Hepatocyte (in vitro differentiated cells): Measurements from ENCODE around the gene PYCR2.

ENCODE experiments used
- EZH2 ChIP-seq: fragments of 200-600 bp; sonication (generic); IDR thresholded peaks from 2 replicates; pipeline ENCODE4 v1.6.1; 2016; ENCODE audit warnings: antibody characterized with exemption, mild to moderate bottlenecking, borderline replicate concordance
- EZH2phosphoT487 ChIP-seq: fragments of 200-600 bp; sonication (generic); IDR thresholded peaks from one replicate; pipeline ENCODE4 v1.6.1; 2018; ENCODE audit warnings: antibody characterized with exemption, mild to moderate bottlenecking, low read depth, moderate library complexity; ENCODE audit not compliant: unreplicated experiment, severe bottlenecking
- TF ChIP-seq, protein P1 (sequence below): fragments of 200-600 bp; sonication (generic); IDR thresholded peaks from 2 replicates; pipeline ENCODE4 v1.5.1; 2016; ENCODE audit warnings: antibody characterized with exemption, mild to moderate bottlenecking; ENCODE audit not compliant: poor library complexity

DNA sequence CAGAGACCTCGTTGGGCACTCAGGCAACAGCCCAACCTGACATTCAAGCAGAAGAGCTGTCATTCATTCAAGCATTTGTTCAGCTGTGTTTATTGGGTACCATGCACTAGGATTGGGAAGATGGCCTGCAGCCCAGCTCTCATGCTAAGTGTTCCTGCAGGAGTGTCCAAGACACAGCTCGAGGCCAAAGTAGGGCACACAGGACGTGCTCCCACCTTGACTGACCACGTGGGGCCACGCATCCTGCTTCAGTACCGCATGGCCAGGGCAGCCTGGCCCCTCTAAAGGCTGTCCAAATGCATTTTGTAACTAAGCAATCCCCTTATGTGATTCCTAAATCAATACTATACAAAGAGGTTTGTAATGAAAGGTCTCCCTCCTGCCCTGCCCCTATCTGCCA lies 9.7 kb downstream of the PYCR2 start:
- TF ChIP-seq EZH2 (no peak), EZH2phosphoT487 (no peak)
- TF ChIP-seq, protein P1, sequence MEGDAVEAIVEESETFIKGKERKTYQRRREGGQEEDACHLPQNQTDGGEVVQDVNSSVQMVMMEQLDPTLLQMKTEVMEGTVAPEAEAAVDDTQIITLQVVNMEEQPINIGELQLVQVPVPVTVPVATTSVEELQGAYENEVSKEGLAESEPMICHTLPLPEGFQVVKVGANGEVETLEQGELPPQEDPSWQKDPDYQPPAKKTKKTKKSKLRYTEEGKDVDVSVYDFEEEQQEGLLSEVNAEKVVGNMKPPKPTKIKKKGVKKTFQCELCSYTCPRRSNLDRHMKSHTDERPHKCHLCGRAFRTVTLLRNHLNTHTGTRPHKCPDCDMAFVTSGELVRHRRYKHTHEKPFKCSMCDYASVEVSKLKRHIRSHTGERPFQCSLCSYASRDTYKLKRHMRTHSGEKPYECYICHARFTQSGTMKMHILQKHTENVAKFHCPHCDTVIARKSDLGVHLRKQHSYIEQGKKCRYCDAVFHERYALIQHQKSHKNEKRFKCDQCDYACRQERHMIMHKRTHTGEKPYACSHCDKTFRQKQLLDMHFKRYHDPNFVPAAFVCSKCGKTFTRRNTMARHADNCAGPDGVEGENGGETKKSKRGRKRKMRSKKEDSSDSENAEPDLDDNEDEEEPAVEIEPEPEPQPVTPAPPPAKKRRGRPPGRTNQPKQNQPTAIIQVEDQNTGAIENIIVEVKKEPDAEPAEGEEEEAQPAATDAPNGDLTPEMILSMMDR = no peak
